ENCODE data around the gene PPP3CA.

DNA sequence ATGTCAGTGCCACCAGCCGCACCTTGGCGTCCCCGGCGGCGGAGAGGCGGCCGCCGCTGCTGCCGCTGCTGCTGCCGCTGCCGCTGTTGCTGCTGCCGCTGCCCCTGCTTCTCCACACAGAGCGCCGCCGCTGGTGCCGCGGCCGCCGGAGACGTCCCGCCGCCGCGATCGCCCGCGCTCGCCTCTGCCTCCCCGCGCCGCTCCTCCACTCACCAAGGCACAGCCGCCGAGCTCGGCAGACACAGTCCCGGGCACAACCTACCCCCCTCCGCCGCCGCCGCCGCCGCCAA lies at the start of gene PPP3CA:
- TF ChIP-seq TARDBP (IDR thresholded peaks at IDR 0.05) (no peak), ELF4 (IDR thresholded peaks at IDR 0.05) (no peak), SUZ12 (IDR thresholded peaks at IDR 0.05) (no peak), NFRKB (IDR thresholded peaks at IDR 0.05) (no peak), CTBP1 (IDR thresholded peaks at IDR 0.05; ENCODE audit: borderline replicate concordance) (no peak), FOXA1 (IDR thresholded peaks at IDR 0.05) (no peak), BHLHE40 (IDR thresholded peaks at IDR 0.05; ENCODE audit: borderline replicate concordance) (no peak), SP1 (IDR thresholded peaks at IDR 0.05) (no peak), ZNF384 (IDR thresholded peaks at IDR 0.05) (no peak), L3MBTL2 (conservative IDR thresholded peaks at IDR 0.05) (no peak), FOXK2 (IDR thresholded peaks at IDR 0.05) (no peak), FOXM1 (IDR thresholded peaks at IDR 0.05; ENCODE audit: borderline replicate concordance) (no peak), HDGF (IDR thresholded peaks at IDR 0.05; ENCODE audit: borderline replicate concordance) (no peak)

Data from HEK293T (cell line).